Measurements from ENCODE around the gene TEX51.

Gene TEX51

DNA sequence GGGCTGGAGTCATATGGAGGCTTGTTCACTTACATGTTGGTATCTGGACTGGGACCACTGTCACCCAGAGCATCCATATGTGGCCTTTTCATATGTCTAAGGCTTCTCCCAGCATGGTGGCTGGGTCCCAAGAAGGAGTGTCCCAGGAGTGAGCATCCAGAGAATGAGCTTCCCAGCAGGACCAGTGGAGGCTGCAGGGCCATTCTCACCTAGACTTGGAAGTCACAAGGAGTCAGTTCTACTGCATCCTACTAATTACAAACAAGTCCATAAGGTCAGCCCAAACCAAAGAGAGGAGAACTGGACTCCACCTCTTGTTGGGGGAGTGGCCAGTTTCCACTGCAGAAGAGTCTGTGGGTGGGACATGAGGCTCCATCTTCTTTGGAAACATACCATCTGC, 5.1 kb upstream of the TEX51 start:
- no peak for DNase-seq

DNA sequence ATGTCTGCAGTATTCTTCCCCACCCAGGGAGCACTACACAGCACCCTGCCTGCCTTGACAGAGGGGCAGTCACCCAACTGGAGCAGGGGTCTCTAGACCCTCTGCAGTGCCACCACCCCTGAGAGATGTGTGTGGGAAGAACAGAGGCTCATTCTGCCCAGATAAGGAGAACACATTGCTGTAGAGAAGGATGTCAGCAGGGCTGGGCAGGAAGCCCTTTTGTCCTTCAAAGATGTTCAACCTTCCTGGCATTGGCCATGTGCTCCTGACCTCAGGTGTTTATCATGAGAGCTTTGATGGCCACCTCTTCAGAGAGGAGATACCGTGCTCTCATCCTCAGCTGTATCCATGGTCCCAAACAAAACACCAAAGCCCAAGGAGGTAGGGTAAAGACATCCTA, 4.6 kb upstream of the TEX51 start:
- no peak for DNase-seq

DNA sequence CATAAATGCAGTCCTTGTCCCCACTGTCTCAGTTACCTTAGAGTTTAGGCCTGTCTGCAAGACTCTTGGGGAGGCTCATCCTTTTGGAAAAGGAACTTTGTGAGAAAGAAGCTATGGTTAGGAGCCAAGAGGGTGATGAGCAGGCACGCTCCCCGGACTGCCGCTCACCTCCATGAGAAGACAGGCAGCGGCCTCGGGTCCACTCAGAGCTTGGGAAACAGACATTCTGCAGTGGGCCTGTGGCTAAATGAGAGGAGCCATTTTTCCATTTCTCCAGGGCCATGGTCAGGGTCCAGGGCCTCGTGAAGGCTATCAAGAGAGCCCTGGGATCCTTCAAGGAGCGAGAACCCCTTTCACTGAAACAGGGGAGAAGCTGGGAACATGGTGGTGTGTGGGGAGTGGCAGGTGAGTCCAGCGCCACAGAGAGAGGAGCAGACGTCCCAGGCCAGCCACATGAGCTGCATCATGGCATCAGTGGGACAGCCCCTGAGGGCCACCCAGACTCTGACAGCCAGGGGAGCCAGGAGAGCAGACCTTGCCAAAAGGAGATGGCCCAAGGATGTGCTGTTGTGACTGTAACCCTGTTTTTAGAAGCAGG, 4.0 kb upstream of the TEX51 start:
- DNase-seq = no peak

DNA sequence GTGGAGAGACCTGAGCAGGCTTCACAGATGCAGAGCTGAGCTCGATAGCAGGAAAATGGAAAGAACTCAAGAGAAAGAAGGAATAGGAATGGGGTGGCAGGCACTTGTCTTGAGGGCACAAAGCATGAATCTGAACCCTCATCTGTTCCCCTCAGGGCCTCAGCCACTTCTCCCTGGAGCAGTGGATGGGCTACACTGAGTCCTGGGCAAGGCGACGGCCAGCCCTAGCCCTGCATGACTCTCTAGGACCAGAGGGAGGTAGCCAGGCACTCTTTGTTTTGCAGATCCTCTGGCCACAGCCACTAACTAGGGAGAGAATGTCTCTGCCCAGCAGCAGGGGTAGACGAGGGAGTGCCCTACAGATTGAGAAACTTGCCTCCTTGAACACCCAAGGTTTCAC, 3.4 kb upstream of the TEX51 start:
- DNase-seq = no peak

DNA sequence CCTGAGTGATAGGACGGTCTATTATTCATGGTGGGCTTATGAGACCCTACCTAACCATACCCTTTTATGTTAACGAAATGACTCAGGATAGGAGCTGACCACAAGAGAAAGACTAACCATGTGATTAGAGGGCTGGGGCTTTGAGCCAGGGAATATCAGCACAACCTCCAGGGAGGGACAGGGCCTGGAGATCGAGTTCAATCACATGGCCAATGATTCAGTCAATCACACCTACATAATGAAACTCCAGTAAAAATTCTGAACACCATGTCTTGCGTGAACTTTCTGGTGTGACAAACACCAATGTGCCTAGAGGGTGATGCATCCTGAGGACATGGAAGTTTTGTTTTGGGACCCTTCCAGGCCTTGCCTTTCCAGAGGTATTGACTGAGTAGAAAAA, 2.2 kb upstream of the TEX51 start:
- DNase-seq = no peak

DNA sequence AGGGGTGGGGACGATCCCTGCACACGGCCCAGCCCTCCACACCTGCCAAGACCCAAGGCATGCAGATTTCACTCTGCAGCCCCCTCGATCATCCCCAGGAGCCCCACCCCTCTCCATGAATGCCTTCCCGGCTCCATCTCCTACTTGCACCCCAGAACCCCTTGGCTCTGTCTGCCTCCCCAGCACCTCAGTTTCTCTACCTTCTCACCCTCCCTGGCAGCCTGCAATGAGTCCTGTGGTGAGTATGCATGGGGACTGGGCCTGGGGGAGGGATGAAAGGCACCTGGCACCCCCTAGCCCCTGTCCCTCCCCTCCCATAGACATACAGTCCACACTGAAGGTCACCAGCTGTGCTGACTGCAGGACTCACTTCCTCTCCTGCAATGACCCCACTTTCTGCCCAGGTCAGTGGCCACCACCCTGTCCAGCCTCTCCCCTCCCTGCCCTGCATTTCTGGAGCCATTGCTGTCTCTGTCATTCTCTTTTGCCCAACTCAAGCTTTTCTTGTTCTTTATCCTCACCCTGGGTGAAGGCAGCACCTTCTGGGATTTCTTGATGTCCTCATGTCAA, 1.0 kb downstream of the TEX51 start:
- no peak for DNase-seq

DNA sequence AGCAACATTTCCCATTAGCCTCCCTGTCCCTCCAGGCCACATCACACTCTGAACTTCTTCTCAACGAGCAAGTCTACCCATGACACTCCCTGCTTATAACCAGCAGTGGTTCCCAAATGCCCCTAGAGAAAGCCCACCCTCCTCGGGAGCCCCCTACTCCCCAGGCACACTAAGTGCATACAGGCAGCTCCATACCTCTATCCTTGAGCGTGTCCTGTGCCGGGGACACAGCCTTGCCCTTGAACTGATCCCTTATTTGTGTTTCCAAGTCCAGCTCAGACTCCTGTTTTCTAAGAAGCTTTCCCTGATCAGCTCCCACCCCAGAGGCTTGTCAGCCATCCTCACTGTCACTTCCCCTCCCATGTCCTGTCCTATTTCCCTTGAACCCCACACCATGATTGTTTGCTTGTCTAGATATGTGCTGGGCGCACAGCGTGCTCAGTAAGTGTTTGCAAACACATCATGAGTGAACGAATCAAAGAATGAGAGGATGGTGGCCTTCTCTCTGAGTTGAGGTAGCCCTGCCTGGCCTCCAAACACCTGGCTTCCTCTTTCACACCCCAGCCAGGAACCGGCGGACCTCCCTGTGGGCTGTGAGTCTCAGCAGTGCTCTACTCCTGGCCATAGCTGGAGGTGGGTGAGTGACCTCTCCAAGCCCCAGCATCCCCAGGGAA, 2.1 kb downstream of the TEX51 start:
- no peak for DNase-seq

DNA sequence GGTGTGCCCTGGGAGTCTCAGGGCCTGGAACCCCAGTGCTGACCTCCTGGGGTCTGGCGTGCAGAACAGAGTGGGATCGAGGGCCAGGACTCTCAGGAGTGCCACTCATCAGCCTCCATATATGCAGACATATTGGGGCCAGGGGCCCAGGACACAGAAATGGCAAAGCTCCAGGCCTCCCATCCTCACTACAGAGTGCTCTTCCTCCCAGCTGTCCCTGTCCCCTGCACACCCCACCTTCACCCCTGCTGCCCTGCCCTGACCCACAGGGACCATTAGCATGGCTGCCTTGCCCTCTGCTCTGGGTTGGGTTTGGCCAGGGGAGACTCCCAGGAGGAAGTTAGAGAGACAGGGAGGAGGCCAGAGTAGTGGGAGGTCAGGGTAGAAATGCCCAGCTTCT, 2.8 kb downstream of the TEX51 start:
- DNase-seq = no peak

DNA sequence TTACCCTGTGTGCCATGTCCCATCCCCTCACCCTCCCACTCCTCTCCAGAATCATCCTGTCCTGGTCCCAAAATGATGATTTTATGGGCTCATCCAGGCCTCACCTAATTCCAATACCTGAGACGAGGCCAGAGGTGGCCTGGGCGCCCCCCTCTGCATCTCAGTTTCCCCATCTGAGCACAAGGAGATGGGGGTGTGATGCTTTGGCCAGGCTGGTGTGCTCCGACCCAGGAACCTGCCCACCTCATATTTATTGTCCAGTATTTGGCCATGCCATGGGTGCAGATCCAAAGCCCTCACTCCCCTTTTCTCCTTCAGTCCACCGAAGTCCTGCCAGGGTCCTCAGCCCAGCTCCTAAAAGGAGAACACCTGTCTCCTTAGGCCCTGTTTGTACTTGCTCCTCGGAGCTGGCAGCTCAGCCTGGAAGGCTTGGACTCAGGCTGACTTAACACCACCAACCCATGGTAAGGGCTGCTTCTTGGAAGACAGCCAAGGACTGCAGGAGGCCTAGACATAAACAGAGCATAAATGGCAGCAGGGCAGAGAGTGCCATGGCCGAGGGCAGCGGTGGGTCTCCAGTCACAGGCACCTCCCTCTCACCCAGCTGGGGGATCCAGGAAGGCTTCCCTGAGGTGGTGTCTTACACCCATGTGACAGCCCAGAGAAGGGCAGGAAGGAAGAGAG, 3.6 kb downstream of the TEX51 start:
- no peak for DNase-seq

DNA sequence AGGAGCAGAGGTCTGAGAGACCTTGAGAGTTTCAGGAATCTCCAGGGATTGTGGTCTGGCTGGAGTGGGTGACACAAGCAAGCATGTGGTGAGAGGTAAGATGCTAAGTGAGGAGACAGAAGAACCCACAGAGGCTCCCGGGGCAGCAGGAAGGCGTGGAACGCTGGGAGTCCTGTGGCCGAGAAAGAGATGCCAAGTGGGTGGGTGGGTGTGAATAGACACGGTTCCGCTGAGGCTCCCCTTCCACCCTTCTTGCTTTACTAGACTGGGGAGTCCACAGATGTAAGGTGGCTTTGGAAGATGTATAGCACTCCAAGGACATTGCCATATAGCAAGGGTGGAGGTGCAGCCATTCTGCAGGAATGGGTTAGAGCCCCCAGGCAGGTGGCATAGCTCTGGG, 4.2 kb downstream of the TEX51 start:
- no peak for DNase-seq

DNA sequence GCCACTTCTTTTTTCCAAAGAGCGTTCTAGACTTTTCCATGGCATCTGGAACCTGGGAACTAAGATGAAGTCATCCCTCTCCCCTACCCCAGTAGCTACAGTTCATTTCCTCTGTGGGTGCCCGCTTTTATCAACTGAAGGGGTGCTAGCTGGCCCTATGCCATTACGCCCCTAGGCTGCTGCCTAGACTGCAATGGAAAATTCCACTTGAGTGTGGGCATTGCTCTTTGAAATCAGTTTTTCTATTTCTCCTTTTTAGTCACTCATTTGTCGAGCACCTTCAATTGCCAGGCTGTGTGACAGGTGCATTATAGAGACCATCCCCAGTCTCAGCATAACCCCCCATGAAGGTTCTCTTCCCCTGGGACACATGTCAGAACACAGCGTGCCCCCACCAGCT, 7.3 kb downstream of the TEX51 start:
- DNase-seq = no peak

DNA sequence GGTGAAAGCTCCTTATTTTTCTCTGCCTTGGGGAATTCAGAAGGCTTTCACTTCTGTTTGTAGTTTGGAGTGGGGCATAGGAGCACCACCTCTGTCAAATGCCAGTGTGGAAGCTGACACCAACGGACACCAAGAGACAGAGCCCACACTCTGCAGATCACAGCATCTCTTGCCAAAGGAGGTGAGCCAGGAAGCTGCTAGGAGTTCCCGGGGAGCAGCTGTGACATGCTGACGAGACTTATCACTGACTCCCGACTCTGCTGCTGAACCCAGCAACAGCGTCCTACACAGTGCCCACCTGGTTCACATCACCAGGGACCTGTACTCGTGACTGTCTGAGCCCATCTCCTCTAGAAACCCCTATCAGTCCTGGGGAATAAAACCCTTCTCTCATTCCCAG, 8.1 kb downstream of the TEX51 start:
- DNase-seq = no peak

DNA sequence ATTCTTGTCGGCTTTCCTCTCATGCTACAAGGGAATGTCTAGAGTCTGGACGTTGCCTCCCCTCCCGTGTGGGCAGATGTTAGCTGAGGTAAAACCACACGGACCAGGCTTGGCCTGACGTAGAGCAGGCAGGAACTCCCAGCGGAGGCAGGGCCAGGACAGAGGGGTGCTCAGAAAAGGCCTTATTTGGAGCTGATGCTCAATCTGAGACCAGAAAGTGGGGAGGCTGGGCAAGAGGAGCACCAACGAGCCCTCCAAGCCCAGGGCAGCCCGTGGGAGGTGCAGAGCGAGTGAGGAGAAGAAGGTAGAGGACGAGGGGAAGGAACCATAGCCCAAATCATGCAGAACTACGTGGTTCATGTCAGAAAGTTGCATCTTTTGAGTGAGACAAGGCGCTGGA, 9.0 kb downstream of the TEX51 start:
- no peak for DNase-seq

DNA sequence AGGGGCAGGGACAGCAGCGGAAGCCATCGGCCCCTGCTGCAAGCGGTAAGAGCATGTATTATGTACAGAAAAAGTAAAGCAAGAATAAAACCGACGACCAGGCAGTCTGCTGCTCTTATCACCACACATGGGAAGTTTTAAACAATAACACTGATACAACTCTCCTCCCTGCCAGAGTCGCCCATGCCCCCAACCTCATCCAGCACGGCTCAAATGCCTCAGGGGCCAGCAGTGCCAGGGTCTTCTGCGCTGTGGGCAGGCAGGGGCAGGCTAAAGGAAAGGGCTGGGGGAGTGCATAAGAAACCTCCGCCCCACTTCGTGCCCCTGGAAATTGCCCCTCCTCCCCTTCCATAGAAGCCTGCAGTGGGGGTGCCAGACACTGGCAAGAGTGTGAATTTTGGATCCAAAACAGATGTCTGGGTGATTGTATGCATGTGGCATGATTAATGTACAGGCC, 10.1 kb downstream of the TEX51 start:
- no peak for DNase-seq

DNA sequence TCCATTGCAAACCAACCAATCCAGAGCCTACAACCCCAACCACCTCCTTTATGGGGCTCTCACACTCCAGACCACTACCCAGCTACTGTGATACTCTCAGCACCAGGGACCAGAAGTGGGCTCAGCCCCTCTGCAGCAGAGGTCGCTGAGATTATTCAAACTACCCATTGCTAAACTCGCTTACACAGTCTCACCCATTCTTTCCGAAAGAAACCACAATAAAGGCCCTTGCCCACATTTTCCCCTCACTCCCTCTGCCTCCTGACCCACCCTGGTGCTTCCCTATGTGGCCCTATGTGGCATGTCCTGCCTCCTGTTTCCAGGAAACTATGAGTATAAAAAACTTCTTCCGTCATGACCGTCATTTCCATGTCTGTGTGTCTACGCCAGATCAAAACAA, 10.7 kb downstream of the TEX51 start:
- no peak for DNase-seq

DNA sequence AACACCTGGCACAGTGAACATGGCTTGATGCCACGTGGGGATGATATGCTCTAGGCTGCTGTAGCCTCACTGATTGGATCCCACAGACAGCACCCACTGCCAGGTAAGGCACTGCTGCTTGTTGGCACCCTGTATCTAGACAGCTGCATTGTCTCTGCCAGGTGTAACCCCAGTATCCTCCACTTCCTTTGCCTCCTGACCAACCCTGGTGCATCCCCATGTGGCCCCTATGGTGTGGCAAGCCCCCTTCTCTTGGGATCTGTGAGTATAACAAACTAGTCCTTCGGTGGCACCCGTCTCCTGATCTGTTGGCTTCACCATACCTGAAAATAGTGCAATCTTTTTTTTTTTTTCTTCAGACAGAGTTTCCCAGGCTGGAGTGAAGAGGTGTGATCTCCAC, 11.1 kb downstream of the TEX51 start:
- no peak for DNase-seq

DNA sequence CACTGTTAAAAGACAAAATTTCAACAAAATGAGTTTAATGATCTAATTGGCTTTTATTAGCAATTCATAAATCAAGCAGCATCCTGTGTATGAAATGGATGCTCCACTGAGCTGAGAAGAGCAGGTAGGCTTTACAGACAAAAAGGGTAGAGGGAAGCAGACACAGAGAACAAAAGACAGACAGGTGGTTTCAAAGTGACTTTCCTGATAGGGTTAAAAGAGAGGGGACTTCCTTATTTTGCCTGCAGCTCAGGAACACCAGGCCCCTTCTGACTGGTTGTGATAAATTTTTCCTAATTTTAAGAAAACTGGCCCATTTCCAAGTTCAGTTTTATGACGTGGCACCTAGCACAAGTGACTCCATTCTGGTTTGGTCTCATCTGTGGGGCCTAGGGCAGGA, 11.9 kb downstream of the TEX51 start:
- no peak for DNase-seq

DNA sequence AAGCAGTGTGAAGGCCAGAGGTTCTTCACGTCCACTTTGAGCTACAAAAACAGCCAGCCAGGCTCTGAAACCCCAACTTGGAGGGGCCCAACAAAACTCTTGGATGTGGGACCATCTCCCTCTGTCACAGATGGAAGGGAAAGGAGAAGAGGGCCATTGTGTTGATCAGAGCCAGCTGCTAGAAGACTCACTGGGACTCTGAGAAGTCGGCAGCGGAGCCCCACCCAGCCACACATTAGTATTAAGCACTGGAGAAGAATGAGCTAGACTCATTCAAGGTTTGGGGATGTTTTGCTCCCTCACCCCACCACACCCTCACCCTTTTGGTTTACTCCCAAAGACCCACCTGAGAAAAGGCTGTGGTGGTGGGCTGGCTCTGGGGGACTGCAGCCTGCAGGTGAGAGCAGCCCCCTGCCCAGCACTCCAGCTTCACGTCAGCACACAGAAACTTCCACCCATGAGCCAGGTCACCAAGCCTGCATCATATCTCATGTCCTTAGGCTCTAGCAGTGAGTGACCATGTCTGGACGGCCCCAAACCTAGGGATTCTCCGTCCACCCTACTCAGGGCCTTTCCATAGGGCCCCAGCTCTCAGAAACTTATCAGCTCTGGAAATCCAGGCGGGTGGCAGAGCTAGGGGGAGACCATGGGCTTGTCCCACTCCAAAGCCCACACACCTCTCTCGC, 12.6 kb downstream of the TEX51 start:
- no peak for DNase-seq

DNA sequence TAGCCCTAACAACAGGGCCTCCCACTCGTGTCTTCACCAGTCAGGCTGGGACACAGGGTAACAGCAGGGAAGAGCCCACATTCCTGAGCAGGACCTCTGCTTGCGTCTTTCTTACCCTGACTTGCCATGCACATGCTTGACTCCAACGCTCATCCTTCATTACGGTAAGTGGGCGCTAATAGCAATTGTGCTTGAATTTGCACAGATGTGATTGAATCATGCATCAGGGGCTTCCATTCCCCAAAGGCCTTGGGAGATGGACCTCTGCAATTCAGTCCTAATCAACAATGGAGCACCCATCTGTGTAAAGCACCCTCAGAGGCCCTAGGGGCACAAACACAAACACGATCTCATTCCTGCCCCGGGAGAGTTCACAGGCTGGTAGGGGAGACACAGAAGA, 13.5 kb downstream of the TEX51 start:
- DNase-seq = no peak

DNA sequence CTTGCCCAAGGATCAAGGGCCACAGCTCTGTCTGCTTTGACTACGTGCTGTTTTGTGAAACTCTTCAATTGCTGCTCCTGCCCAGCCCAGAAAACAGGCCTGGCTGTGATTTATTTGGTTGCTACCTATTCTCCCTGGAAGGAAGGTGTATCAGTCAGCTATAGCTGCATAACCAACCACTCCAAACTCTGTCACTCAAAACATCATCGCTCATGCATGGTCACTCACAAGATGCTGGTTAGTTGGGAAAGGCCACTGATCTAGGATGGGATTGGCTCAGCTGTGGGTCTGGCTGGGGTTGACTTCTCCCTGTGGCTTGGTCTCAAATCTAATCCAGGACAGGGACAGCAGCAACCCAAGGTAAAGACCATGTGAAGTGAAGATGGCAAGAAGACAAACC, 14.6 kb downstream of the TEX51 start:
- no peak for DNase-seq

DNA sequence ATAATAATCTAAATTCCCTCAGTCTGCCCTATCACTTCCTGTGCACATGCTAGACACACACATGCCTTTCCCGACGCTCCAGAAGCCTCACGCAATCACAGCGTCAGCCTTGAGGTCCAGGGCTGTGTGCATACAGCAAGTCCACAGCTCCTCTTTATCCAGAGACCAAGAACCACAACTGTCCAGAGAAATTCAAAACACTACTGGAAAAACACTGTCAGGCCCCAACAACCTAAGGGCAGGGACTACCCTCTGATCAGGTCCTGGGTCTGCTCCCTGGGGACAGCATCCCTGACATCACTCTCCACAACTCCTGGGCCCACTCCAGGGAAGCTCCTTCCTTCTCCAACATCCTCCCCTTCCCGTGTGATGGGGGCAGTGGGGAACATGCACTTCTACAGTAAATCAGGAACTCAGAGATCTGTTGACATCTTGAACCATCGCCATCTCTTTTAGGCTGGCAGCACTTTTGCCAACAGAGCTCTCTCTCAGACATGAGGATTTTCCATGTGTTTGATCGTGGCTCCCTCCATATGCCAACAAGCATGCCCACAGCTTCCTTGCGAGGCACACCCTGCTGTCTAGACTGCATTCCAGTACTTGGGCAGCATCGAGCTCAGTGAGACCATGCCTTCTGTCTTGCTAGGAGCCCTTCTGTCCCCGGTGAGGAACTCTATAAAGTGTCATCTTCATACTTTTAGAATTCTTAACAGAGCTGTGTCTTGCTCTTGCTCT, 15.4 kb downstream of the TEX51 start:
- no peak for DNase-seq

DNA sequence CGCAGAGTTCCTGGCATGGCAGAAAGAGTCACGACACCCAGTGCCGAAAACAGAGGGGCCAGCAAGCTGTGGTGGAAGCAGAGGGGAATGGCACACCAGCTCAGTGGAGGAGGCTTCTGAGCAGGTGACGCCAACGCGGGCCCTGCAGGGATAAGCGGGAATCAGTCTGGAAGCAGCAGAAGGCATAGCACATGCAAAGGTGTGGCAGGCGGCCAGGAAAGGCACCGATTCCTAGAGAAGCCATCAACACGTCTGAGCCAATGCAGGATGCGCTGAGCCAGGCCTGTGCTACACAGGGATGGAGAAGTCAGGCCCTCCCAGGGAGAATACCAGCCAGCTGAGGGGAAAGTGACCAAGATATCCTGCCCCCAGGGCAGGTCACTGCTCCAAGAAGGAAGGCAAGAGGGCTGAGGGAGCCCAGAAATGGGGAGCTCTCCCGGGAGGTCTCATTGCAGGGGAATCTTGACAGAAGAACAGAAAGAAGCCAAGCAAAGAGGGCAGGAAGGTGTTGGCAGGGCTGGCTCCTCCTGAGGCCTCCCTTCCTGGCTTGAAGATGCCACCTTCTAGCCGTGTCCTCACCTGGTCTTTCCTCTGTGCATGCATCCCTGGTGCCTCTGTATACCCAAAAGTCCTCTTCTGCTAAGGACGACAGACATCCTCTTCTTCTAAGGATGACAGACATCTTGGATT, 16.3 kb downstream of the TEX51 start:
- DNase-seq = no peak
